Hepatic stellate cell (primary cell): ENCODE measurements around the gene BPIFB4.
"Not testable (repeated sequence)": the region's sequence is repeated elsewhere in the genome, so short reads cannot be mapped to it uniquely, and the experiment has no call there.

Experiments used
- DNase-seq: peaks from one replicate; pipeline ENCODE4 v3.0.0; 2011; ENCODE audit warnings: low spot score

The BPIFB4 gene

DNA sequence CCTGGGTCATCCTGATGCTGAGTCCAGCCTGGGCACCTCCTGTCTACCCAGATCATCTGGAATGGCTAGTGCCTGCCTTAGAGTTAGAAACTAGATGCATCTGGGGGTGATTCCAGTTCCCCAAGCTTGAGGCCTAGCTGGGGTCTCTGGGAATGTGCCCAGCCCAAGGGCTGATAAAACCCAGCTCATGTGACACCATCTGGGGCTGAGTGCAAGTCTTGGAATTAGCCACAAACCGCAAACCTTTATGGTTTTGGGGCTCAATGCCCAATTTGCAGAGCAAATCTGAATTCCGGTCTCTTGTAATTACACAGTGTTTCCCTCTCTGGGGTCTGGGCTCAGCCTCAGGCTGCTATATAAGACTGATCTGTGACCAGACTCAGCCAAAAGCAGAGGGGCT is at the start of gene BPIFB4:
Gene BPIFB4 (plus strand): TSS at position 385 of the 400 bp plus-strand sequence. CDS start 1,884 bp downstream, outside the sequence.
- DNase-seq, result no peak

DNA sequence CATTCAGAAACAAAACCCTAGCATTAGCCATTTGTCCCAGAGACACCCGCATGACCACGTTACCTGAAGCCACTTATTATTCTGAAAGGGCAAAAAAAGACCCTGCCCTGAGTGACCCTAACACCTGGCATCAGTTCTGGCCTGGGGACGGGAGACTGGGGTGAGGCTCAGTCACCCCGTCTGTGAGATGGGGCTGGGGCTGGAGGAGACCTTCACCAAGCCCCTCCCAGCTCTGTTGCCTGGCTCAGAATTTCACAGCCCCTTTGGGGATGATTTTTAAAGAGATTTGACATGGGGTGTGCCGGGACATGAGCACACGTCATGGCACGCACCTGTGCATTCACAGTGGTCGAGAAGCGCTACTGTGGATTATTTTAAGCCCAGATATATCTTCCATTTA is 49.4 kb upstream of the BPIFB4 start:
- no peak for DNase-seq

DNA sequence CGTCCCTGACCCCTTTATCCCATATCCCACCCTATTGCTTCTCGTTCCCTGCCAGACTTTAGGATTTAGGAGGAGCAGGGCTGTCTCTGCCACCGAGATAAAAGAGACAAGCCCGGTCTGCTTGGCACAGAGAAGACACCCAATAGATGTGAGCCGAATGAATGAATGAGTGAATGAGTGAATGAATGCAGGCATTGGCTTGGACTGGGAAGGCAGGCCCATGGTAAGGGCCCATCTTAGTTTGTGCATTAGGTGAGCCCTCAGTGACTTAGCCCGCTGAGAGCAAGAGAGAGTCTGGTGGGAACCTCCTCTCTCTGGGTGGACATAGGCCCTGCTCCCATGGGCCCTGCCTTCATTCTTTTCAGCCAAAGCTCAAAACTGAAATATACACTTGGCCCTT is 48.9 kb upstream of the BPIFB4 start:
- no peak for DNase-seq

DNA sequence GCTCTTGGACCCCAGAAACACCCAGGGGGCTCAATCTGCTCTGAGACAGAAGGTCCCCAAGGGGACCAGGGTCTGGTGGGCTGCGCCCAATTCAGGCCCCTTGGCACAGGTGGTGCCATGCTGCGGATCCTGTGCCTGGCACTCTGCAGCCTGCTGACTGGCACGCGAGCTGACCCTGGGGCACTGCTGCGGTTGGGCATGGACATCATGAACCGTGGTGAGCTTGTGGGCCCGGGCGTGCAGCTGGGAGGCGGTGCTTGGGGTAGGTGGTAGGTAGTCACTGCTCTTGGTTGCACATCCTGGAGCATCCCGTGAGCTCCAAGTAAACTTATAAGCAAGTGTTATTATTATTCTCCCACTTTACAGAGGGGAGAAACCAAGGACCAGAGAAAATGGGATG is 47.9 kb upstream of the BPIFB4 start, which contains the start of gene BPIFB6:
Gene BPIFB6 (plus strand): TSS at position 118 of the 400 bp plus-strand sequence. CDS start 0 bp downstream, at position 118.
- no peak for DNase-seq

DNA sequence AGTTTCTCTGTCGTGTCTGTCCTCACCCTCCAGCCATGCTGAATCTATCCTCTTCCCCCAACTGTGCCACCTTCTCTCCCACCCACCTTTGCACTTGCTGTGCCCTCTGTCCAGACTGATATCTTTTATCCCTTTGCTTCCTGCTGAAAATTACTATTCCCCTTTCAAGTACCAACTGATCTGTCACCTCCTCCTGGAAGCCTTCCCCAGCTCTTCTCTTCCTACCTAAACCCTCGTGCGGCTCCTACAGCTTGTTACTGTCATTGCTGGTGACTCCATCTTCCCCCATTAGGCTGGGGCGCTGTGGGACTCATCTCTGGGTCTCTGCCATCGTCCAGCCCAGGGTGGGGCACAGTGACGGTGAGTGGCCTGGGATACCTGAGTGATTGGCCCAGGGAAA is 46.9 kb upstream of the BPIFB4 start:
- DNase-seq, result no peak

DNA sequence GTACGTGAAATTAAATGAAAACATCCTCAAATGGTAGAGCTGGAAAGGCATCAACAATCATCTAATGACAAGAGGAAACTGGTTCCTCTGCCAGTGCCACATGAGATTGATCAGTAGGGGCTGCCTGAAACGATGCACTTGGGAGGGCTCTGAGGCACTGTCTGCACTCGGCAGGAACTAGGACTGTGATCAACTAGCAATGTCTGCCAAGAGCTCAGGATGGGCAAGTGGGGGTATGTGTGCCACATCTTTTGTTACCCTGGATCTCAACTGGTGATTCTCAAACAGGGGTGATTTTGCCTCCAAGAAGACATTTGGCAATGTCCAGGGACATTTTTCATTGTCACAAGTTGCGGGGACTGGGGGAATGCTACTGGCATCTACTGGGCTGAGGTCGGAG is 46.1 kb upstream of the BPIFB4 start:
- no peak for DNase-seq

DNA sequence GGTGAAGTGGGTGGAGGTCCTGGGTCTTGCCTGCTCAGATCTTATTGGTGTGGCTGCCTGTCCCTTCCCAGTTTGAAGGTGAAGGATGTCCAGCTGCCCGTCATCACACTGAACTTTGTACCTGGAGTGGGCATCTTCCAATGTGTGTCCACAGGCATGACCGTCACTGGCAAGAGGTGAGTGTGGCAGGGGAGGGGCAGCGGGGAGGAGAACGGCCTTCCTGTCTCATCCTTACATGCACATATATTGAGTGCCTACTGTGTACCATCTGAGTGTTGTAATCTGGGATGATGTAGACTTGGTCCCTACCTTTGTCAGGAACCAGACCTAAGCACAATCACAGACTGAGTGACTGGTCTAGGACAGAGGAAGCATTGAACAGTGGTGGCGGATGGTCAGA is 45.3 kb upstream of the BPIFB4 start:
- DNase-seq, result no peak

DNA sequence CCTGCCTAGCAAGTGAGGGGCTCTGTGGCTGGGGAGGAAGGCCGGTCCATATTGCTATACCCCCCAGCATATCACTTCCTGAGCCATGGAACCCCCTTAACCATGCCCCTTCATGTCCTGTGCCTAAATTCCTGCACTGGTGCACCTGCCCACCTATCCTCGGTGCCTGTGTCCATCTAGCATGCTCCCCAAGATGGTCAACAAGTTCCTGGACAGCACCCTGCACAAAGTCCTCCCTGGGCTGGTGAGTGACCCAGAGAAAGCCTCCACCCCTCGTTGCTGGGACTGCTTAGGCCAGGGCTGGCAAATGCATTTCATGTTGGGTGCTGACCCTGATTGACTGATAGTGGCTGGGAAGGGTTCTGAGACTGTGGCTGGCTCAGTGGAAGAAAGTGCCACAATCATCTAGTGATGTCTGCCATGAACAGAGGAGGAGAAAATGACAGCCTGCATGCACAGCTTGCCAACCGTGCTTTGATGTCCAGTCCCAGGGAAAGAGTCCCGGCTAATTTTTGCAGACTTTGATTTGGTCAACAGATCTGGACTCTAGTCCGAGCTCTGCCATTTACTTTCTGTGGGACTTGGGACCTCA is 44.4 kb upstream of the BPIFB4 start:
- no peak for DNase-seq

DNA sequence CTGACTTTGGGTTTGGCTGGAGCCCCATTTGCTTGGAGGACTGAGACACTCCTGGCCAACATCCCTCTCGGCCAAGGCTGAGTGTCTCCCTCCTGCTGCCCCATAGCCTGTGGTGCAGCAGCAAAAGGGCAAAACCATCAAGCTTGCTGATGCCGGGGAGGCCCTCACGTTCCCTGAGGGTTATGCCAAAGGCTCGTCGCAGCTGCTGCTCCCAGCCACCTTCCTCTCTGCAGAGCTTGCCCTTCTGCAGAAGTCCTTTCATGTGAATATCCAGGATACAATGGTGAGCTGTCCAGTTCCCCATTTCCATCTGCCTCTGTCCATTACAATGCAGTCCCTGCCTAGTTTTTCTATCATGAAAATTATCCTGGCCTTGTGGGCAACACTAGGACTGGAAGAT is 42.0 kb upstream of the BPIFB4 start:
- no peak for DNase-seq

DNA sequence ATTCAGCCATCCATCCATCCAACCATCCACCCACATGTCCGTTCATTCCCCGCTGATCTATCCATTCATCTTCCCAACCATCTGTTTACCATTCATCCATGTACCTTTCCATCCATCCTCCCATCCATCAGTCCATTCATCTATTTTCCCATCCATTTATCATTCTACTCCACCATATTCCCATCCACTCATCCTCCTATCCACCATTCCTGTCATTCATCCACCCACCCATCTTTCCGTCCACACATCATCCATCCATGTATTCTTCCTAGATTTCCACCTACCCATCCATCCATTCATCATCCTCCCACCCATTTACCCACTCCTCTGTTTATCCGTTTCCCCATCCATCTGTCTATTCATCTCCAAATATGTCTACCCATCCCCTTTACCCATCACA is 41.2 kb upstream of the BPIFB4 start:
- DNase-seq, result no peak

DNA sequence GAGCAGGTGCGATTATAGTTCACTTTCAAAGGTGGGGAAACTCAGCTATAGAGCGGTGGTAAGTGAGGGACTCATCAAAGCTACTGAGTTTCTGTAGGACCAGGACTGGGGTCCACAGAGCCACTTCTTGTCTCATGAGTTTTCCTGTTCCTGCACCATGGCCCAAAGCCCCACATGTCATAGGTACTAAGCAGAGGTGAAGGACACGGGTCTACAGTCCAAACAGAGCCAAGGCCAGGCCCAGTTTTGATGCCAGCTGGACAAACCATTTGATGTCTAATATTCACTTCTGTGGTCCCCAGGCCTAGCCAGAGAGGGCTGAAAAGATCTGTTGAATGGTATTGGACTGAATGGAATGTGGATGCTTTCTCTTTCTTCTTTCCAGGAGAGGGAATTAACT is 37.0 kb upstream of the BPIFB4 start:
- no peak for DNase-seq

DNA sequence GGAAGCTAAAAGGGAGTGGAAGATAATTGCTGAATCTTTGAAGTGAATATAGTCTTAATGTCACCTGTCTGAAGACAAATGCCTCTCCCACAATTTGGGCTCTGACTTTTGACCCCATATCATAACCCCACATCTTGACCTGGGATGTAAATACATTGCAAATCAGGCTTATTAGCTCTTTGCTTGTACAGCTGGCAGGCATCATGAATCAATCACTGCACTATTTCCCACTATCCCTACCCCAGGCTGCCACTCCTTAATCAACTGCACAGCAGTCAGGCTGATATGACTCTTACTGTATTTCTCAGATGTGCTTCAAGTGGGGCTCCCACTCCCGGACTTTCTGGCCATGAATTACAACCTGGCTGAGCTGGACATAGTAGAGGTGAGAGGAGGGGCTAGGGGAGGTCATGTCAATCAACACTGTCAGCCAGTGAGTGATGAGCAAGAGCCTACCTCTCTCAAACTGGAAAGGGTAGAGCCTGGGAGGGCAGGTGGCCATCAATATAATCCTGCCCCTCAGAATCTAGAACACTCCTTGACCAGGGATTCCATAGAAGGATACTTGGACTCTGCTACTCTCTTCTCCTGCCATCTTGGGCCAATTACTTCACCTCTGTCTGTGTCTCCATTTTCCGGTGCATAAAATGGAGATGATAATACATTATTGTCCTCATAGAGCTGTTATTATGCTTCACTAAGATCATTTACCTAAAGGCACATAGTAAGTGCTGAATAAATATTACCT is 36.3 kb upstream of the BPIFB4 start:
- no peak for DNase-seq

DNA sequence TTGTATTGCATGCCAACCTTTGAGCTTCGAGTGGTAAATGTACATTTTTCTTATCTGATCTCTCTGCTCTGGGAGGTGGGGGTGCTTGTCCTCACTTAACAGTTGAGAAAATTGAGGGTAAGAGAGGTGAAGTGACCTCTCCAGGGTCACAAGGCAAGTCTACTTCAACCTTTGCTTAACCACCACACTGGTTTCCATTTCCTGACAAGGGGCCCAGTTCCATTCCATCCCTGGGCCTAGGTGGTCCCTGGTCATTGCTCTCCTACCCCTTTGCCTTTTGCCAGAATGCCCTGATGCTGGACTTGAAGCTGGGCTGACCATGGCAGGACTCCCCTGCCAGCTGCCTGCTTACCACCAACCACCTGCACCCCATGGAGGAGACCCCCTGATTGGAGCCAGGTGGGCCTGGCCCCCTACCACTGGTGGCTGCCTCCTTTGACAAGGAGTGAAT is 35.7 kb upstream of the BPIFB4 start:
- no peak for DNase-seq

DNA sequence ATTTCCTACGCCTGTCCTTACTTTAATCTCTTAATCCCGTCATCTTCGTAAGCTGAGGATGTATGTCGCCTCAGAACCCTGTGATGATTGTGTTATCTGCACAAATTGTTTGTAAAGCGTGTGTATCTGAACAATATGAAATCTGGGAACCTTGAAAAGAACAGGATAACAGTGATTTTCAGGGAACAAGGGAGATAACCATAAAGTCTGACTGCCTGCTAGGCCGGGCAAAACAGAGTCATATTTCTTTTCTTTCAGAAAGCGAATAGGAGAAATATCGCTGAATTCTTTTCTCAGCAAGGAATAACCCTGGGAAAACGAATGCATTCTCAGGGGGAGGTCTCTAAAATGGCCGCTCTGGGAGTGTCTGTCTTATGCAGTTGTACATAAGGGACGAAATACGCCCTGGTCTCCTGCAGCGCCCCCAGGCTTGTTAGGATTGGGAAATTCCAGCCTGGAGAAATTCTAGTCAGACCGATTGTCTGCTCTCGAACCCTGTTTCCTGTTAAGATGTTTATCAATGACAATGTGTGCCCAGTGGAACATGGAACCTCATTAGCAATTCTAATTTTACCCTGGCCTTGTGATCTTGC is 34.2 kb upstream of the BPIFB4 start:
- not testable (repeated sequence) for DNase-seq

DNA sequence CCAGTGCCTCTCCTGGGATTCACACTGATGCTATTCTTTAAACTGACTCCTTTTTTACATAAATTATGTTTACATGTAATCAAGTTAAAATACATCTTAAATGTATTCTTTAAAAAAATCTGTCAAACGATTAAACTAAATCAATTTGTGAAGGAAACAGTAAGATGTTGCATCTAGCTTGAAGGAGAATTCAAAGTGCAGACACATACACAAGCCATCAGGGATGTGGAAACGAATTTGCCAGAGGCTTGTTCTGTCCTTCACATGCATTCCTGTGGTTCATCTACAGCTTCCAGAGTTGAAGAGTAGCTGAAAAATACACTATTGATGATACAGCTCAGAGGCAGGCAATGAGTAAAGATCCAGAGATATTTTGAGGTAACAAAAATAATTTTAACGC is 33.0 kb upstream of the BPIFB4 start:
- no peak for DNase-seq

DNA sequence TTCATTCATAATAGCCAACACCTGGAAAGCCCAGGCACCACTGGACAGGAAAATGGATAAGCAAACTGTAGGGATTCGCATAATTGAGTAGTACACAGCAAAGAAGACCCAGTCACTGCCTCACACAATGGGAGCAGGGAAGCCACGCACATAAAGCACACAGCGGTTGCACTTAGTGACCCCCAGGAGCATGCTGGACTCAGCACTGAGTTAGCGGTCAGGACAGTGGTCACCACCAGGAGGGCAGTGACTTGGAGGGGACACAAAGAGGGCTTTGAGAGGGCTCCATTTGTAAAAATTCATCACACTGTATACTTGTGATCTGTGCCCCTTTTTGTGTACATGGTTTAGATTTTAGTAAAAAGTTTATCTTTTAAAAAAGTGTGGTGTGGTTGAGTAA is 28.1 kb upstream of the BPIFB4 start:
- no peak for DNase-seq

DNA sequence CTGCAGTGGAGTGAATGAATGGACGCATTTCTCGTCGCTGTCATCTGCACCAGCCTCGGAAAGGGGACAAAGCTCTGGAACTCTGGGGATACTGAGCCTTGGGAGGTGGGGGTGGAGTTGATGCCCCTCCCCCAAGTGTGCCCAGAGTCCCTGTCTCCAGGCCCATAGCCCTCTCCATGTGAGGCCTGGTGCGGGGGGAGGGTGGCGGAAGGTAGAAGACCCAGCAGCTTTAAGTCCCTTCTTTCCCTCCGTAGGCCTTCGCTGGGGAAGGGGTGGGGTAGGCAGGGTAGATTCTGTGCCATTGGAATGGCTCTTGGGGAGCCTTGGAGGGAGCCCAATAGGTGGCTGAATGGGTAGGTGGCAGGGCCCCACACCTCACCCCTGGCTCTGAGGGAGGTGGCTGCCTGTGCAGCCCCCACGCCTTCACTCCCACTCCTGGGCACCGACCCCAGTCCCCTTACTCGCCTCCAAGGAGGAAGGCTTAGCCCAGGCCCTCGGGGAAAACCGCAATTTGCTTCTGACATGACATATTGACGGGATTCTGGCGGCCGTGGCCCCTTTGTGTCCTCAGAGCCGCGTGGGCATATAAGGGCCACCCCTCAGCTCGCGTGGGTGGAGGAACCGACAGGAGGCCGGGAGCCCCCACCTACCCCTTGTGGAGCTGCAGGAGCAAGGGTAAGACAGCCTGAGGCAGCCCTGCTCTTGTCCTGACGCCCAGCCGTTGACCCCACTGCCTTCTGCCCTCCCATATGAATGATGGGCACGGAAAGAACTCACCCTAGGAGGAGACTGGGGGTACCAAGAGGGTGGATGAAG is 25.9 kb upstream of the BPIFB4 start, which contains the start of gene BPIFB3:
Gene BPIFB3 (plus strand): TSS at position 613 of the 816 bp plus-strand sequence. CDS start 1,533 bp downstream, outside the sequence.
- DNase-seq, result no peak

DNA sequence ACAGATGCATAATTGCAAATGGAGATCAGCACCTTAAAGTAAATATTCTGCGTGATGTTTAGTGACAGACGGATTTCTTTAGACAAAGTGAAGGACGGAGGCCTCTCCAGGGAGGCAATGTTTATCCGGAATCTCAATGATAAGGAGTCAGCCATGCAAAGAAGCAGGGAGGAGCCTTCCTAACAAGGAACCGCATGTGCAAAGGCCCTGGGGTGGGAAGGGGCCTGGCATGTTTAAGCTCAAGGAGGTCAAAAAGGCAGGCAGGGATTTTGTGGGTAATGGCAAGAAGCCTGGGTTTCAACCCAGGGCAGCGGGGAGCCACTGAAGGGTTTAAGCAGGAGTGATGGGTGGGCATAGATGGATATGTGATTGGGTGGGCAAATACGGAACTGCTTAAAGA is 25.1 kb upstream of the BPIFB4 start:
- no peak for DNase-seq

DNA sequence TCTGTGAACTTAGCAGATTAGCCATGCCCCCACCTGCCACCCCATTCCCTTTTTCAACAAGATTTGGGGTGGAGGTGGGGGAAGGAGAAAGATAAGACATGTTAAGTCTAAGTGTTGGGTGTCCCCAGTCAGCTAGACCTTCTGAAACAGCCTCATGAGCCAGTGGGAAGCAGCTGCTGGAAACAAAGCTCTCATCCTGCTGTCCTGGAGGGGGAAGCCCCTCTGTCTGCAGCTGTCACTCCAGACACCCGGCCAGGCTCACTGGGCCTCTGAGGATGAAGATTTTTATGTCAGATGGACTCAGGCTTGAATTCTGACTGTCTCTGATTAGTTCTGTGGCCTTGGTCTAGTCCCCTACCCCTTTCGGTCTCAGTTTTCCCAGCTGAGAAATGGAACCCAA is 24.7 kb upstream of the BPIFB4 start:
- no peak for DNase-seq

DNA sequence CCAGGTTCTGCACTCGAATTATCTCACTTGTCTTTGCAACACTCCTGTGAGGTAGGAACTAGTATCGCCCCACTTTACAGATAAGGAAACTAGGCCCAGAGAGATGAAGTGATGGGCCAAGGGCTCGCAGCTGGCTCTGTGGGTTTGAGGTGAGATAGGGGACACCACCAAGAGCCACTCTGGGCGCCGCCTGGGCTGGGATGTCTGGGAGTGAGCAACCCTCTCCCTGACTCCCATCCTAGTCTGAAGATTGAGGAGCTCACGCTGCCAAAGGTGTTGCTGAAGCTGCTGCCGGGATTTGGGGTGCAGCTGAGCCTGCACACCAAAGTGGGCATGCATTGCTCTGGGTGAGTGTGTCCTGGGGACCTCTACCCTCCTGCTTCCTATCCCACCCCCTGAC is 20.3 kb upstream of the BPIFB4 start:
- DNase-seq, result no peak

DNA sequence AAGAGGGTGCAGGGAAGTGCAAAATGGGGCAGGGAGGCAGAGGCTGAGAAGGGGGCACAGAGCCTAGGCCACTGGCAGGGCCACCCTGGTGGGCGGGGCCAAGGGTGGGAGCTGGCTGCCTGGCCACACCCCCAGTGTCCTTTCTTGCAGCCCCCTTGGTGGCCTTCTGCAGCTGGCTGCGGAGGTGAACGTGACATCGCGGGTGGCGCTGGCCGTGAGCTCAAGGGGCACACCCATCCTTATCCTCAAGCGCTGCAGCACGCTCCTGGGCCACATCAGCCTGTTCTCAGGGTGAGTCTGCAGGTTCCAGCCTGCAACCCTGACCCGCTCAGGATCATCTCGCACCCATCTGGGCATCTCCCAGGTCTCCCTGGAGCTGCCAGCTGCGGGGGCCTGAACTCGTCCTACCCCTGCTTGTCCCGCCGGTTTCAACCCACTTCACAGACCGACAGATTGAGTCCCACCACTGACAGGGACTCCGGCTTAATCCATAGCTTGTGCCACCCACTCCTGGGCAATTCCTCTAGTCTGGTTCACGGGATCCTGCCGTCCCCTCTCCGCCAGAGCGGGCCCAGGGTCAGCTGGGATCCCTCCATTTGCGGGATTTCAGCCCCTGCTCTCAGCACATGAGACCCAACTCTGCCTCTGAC is 19.6 kb upstream of the BPIFB4 start:
- no peak for DNase-seq

DNA sequence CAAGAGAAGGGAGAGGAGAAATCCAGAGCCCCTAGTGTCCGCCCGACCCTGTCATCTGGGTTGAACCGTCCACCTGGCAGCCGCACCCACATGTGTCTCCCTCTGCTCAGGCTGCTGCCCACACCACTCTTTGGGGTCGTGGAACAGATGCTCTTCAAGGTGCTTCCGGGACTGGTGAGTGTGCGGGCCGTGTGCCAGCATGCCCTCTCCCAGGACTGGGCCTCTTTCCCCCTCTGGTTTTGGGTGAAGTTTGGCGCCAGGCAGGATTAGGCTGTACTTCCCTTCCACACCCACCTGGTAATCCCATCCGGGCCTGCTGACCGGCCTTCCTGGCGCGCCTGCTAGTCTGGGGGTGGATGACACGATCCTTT is 17.8 kb upstream of the BPIFB4 start:
- no peak for DNase-seq
